HG03442 (cell line): ENCODE data around the gene CELSR3.
A peak's percentile ranks its signal among the peaks of the same experiment; 100 is the strongest.

Source experiments
- ATAC-seq: cut with Tn5 transposase; IDR thresholded peaks from one replicate; pipeline ENCODE4 v1.9.1; 2021; ENCODE audit warnings: mild to moderate bottlenecking, moderate library complexity; ENCODE audit not compliant: unreplicated experiment

Gene CELSR3

DNA sequence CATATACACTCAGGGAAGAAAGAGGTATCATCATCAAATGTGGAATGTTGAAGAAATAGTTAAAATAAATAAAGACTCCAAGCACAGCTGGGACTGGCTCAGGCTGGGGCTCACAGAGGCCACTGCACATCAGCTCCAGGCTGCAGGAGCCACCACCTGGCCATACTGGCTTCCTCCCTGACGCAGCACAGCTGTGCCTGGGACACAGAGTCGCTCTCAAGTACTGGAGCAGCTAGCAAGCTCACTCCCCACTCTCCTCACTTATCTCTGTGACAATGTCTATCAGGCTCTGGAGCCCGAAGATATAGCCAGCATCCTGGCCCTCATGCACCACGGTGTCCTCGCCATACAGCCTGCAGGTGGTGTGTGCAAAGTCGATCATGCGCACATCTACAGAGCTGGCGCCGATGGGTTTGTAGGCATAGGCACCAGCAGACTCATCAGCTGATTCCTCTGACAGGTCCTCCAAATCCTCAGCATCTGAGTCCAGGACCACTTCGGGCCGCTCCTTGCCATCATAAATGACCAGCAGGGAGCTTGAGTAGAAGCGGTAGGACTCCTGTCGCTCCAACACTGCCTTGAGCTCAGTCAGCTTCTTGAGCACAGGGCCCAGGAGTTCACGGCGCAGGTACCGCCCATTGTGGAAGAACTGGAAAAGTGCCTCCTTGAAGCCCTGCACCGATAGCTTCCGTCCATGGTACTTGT lies 25.5 kb upstream of the CELSR3 start:
- no peak for ATAC-seq

DNA sequence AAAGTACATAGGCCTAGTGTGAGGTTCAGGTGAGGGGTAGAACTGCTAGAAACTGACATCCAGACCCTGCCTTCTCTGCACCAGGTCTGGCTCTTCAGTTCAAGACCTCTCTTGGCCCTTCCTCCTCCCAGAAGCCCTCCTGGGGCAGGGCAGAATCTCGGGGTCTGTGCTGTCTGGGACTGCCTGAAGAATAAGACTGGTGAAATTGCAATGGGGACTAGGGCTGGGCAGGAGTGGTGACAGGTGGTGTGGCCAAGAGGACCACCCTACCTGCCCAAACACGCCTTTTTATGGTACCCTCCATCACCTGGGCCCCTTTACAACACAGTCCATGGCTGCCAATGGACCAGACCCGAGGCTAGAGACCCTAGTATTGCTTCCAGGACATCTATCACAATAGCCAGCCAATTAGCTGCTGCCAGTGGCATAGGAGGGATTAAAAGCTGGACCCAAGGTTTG lies 24.6 kb upstream of the CELSR3 start:
- ATAC-seq = no peak

DNA sequence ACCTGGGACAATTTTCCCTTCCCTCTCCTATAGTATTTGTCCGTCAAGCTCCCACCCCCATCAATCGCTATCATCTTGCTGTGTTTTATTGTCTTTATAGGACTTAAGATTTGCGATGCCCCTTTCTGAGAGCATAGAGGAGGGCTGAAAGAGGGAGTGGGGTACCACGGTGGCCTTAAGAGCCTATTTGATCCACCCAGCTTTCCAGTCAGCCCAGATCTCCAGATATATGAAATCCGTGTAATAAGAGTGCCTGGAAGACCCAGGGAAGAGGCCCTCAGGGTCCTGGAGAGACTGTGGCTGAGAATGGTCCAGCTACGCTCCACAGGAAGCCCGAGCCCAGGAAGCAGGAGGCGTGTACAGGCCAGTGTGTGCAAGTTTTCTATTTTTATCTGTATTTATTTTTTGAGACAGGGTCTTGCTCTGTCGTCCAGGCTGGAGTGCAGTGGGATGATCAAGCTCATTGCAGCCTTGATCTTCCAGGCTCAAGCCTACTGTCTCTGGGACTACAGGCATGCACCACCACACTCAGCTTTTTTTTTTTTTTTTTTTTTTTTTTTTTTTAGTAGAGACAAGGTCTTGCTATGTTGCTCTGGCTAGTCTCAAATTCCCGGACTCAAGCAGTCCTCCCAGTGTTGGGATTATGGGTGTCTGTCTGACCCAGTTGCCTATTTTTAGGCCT lies 24.0 kb upstream of the CELSR3 start:
- ATAC-seq = no peak

GRCh38 chr3:48685603-48686511 lies 23.2 kb upstream of the CELSR3 start, which contains the start of gene NCKIPSD:
NCKIPSD (minus strand) TSS chr3:48685915; CDS start chr3:48685807, 108 bp downstream.
- peak; percentile 75 for ATAC-seq

- ATAC-seq = no peak
Observed at GRCh38 chr3:48685293-48685602, 22.6 kb upstream of the CELSR3 start.

DNA sequence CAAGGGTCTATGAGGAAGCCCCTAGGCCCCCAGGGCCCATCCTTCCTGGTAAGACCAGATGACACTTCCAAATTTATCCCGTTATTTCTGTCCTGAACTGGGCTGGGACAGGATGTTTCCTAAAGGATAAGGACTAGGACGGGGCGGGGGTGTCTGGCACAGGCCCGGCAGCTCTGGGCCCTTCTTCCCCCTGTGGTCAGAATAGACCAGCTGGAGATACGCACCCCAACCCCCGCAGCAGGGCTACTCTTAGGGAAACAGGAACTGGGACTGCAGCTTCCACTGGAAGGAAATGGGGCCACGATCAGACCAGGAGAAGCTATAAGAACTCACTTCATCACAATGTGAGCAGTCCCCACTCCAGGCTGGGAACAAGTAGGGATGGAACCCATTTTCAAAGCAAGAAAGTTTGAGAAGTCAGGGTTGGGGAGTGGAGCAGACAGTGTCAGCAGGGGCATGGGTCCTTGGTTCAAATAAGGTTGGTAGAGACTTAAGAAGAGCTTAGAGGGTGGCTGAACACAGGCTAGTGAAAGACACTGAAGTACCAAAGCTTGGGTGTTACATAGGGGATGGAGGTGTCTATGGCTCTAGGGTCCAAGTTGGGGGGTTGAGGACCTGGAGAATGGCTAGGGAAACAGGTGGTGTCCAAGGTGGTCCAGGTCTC lies 21.9 kb upstream of the CELSR3 start:
- no peak for ATAC-seq

GRCh38 chr3:48684054-48684349 lies 21.3 kb upstream of the CELSR3 start:
- ATAC-seq = no peak

DNA sequence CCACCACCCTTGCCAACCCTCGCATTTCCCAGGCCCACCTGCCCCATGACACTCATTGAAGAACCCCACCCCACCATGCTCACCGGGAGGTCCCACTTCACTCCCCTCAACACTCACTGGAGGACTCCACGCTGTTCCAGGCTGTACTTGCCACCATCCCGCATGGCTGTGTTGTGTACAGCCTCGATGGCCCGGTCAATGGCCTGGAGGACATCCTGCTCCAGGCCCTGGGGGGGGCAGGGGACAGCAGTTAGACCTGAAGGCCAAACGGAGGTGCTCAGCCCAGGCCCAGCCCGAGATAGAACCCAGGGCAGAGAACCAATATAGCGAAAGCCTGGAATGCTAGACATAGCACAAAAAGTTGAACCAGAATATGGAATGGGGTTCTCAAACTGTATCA lies 20.1 kb upstream of the CELSR3 start:
- ATAC-seq = no peak

GRCh38 chr3:48681974-48682610 lies 19.4 kb upstream of the CELSR3 start:
- ATAC-seq = no peak

- ATAC-seq = no peak
Observed at GRCh38 chr3:48681541-48681880, 18.8 kb upstream of the CELSR3 start.

- ATAC-seq = no peak
Observed at GRCh38 chr3:48680811-48681540, 18.3 kb upstream of the CELSR3 start.

DNA sequence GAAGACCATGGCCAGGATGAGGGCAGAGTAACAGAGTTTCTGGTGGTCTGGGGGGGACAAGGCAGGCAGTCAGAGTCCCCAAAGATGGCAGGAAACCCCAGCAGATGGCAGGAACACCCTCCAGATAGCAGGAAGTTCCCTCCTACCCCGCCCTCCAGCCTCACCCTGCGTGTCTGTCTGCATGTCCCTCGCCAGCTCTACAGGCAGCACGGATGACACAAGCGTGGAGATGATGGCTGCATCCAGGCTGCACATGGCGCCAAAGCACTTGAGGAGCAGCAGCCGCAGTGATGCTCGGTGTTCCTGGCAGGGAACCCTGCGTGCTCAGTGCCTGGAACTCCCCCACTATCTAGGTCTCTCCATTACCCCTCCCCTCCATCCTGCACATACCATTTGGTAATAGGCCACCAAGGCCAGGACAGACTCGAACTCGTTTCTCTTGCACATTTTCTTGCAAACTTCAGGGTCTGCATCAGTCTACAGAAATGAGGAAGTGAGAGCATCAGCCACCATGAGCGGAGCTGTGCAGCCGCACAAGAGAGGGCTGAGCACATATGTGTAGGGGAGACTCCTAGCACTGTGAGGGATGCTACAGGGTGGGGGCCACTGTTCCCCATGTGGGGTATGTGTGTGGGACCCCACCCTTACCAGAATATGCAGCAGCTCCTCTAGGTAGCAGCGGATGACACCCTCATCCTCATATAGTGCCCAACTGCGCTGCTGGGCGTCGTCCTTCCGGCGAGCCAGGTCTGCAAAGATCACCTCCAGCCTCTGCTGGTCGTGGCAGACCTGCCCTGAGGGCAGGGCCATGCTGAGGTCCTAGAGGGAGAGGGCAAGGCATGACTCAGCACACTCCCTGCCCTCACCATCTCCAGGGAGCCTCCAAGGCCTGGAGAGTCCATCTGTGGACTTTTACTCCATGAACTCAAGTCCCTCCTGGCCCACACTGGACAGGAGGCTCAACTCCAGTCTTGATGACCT lies 17.0 kb upstream of the CELSR3 start:
- ATAC-seq = no peak

- ATAC-seq = no peak
Observed at GRCh38 chr3:48678566-48679380, 16.1 kb upstream of the CELSR3 start.

DNA sequence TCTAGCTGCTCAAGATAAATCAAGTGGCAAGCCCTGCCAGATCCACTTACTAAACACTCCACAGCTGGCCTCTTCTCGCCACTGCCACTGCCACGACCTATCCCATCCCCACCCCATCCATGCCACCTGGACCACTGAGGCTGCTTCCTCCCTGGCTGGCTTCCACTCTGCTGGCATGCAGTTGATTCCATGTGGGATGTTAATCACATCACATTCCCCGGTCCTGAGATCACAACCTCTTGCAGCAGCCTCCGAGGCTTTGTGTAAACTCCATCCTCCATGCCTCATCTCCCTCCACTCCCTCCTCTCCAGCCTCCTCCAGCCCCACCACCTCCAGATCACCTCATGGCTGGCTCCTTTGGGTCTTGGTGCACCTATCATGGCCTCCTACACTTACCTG lies 15.4 kb upstream of the CELSR3 start:
- no peak for ATAC-seq

DNA sequence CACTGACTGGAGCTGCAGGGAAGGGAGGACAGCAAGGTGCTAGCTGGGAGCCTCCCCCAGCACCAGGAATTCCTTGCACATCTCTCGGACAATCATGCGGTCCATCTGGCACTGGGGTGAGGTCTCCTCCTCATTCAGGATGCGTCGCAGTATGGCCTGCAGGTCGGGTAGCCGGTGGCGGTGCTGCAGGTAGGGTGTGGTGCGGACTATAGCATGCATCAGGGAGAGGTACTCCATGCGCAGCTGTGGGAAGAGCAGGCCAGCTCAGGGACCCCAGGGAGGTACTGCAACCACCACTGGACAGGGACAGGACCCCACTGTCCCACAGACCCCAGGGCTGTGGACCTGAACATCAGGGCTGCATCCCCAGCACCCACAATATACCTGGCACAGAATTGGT lies 11.8 kb upstream of the CELSR3 start:
- no peak for ATAC-seq

DNA sequence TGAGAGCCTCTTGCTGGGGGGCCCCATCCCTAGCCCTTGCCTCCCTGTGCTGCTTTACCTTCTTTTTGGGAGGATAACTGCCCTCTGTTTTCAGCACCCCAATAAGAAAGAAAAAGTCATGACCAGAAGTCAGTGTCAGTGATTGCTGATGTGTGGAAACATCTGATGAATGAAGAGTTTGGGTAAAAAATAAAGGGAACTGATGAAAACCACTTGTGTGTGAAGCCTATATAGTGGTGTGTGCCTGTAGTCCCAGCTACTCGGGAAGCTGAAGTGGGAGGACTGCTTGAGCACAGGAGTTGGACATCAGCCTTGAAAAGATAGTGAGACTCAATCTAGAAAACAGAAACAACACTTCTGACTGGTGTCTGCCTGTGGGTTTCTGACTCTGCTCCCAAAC lies 9.8 kb upstream of the CELSR3 start:
- no peak for ATAC-seq

DNA sequence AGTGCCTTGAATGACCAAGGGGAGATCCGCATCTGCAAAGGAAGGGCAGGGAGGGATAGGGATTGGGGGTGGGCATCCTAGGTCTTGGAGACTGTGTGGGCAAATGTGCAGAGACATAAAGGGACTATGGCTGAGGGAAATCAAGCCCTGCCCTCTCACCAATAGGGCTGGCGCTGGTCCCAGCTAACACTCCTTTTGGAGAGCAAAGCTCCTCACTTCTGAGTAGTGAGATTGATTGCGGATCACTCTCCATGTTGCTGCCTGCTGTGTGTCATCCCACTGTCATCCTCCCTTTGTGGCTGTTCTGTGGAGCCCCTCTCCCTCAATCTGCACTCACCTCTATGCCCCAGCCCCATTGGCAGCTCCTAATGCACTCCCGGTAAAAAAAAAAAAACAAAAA lies 2.2 kb upstream of the CELSR3 start:
- ATAC-seq = no peak

DNA sequence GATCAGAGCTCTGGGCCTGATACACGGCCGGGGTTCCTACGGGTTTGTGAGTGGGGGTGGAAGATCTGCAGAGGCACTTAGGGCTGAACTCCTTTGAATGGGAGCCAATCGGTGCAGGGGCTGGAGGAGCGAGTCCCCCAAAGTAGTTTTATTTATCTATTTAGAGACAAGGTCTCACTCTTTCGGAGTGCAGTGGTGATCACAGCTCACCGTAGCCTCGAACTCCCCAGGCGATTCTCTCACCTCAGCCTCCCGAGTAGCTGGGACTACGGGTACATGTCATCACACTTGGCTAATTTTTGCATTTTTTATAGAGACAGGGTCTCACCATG lies 1.6 kb upstream of the CELSR3 start:
- no peak for ATAC-seq
